GM19467 (cell line): ENCODE measurements around the gene HMCN2.

ENCODE experiments used
- ATAC-seq: cut with Tn5 transposase; IDR thresholded peaks from one replicate; pipeline ENCODE4 v1.9.1; 2021; ENCODE audit warnings: mild to moderate bottlenecking, moderate library complexity; ENCODE audit not compliant: unreplicated experiment

The HMCN2 gene

DNA sequence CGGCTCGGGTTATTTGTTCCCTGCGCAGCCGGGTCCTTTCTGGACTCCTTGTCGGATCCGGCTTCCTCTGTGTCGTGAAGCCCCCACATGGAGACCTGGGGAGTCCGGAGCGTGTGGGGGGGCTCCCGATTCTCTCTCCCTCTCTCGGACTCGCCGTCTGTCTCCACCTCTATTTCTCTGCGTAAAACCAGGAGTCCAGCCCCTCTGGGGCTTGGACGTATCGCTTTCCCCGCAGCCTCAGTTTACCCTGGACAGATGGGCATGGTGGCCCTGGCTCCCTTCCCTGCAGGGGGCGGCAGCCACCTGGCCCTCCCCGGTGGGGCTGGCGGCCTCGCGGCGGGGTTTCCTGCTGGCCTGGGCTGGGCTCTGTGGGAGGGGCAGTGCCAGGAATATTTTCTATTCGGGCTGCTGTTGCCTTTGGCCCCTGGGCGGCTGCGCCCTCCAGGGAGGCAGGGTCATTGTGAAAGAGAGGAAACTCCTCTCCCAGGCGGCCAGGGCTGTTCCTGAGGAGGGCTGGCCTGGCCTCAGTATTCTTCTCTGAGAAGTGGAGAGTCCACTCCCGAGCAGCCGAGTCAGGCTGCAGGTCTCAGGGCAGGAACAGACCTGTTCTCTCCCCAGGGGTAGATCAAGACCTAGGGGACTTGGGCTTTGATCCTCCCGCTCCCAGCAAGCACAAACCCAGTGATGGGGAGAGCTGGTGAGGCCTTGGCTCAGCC is 179.9 kb downstream of the HMCN2 start:
- no peak for ATAC-seq

GRCh38 chr9:130446101-130446861 is 180.7 kb downstream of the HMCN2 start:
- no peak for ATAC-seq

DNA sequence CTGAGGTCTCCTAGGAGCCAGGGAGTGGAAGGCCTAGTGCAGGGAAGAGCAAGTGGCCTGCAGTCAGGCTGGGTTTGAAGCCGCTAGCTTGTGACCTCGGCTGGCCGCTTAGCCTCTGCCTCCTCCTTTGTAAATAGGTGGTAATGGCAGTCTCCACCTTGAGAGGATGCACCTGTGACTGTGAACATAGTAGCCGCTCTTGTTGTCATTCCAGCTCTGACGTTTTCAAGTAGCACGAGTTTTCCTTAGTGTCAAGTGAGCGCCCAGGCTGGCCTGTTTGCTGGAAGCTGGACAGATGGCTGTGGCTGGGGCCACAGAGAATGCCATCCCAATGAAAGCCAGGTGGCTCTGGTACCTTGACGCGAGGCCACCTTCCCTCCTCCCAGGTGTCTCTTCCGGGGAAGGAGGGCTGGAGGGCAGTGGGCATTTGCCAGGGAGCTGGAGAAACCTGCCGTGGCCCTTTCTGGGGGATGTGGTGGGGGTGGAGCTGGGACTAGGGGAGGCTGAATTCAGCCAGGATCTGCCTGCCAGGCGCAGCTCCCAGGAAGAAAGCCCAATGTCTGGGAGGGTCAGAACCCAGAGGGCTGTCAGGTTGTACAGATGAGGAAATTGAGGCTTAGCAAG is 181.7 kb downstream of the HMCN2 start:
- no peak for ATAC-seq

GRCh38 chr9:130448035-130448624 is 182.6 kb downstream of the HMCN2 start:
- no peak for ATAC-seq

DNA sequence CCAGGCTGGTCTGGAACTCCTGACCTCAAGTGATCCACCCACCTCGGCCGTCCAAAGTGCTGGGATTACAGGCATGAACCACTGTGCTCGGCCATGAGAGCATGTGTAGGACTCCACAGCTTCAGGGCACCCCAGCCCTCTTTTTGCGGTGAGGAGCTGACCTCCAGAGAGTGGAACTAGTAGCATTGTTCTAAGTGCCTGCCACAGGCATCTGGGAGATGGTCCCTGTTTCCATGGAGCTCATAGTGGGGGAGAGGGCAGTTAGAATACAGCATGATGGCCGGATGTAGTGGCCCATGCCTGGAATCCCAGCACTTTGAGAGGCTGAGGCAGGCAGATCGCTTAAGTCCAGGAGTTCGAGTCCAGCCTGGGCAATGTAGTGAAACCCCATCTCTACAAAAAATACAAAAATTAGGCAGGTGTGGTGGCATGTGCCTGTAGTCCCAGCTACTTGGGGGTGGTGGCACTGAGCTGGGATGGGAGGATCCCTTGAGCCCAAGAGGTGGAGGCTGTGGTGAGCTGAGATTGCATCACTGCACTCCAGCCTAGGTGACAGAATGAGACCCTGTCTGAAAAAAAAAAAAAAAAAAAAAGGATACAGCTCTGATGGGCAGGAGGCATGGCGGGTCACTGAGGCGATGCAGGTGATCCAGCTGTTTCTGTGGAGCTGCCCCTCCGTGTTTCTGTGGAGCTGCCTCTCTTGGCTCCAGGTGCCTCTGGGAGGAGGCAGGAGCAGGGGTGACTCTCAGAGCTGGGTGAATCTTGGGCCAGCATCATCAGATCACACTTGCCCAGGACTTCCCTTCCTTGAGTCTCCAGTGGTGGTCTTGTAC is 183.4 kb downstream of the HMCN2 start:
- ATAC-seq: no peak

DNA sequence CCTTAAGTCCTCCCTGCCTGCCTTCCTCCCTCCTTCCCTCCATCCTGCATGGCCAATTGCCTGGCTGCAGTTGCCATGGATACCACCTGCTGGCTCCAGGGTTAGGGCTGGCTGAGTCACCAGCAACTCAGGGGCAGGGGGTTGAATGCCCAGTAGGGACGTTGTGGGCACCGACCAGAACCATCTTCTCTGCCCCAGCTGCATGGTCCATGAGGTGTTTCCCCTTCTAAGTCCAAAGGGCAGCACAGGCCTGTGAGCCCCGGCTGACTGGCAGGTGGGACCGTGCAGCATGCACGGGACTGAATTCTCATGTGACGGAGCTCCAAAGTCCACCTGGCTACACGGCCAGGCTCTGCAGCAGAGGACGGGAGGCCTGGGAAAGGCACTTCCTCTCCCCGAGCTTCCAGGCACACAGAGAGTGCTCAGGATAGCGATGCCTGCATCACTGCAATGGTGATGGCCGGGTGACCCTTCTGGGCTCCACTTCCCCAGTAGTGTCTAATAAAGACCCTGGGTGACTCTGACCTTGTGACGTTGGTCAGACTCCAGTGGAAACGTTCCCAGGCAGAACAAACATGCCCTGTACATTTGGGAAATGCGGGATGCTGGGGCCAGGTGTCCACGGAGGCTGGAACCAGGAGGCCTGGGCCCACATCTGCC is 184.9 kb downstream of the HMCN2 start:
- ATAC-seq: no peak

DNA sequence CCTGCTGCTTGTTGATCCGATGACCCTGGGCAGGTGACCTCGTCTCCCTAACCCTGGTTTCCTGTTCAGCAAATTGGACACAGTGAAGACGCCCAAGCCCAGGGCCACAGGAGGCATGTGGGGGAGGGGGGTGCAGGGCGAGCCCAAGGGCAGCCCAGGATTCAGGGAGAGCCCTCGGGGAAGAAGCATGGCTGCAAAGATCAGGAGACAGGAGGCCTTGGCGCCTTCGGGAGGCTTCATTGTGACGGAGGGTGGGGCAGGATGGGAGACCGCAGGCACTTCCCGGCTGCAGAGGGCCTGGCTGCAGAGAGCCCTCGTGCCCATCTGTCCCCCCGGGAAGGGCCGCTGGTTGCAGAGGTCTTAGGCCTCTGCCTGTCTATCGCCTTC is 185.4 kb downstream of the HMCN2 start:
- no peak for ATAC-seq

DNA sequence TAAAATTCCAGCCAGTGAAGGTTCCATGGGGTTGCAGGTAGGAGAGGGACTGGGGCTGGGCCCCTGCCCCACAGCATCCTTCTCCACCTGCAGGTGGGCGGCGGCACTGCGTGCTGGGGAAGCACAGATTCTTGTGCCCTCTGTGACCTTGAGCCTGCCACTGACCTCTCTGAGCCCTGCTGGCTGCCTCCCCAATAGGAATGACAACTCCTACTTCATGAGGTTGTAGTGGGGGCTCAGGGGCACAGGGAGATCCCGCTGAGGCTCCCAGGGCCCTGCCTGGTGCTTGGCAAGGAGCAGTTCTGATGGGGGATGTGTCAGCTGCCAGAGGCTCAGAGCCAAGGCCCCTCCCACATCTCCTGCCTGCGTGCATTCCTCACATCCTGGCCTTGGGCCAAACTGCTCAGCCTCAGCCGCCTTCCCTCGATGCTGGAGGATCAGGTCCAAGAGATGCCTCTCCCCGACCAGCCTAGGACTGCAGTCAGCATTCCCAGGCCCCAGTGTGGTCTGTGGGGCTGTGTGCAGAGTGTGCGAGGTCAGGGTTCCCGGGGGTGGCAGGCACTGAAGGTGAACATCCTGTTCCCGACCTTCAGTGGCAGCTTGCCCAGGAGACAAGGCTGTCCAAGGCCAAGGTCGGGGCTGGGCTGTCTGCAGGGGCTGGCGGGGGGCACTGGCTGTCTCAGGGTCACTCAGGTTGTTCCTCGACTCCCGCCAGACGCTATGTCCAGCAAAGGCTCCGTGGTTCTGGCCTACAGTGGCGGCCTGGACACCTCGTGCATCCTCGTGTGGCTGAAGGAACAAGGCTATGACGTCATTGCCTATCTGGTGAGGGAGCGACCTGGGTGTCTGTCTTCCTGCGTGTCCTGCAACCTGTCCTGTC is 186.2 kb downstream of the HMCN2 start:
- ATAC-seq: no peak

DNA sequence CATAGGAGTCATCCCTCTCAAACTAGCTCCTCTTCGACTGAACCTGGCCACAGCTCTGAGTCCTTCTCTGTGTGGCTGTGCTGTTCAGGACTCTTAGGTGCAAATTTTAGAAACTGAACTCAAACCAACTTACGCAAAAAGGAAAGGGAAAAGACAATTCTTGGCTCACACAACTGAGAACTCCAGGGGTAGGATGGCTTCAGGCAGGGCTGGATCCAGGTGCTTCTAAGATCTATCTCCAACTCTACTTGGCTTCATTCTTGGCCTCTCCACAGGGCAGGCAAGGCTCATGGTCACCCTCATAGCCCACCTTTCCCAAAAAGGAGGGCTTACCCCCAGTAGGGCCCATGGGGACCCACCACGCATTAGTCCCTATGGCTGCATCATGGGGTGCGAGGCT is 187.3 kb downstream of the HMCN2 start:
- no peak for ATAC-seq

DNA sequence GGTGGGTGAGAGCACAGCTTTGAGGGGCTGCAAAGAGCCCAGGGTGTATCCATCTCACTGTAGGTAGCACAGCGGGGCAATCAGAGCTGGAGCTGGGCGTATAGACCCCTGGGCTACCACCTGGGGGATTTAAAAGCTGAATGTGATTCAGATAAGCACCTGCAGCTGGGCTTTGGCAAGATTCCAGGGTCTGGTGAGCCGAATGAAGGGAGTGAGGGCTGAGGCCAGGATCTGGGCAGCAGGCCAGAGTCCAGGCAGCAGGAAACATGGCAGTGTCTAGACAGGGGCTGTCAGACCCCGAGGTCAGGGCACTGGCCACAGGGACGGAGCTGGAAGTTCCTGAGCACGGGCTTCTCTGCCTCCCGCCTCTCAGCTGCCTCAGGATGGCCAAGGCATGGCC is 187.9 kb downstream of the HMCN2 start:
- ATAC-seq: no peak

GRCh38 chr9:130454096-130454811 is 188.7 kb downstream of the HMCN2 start:
- ATAC-seq: no peak

DNA sequence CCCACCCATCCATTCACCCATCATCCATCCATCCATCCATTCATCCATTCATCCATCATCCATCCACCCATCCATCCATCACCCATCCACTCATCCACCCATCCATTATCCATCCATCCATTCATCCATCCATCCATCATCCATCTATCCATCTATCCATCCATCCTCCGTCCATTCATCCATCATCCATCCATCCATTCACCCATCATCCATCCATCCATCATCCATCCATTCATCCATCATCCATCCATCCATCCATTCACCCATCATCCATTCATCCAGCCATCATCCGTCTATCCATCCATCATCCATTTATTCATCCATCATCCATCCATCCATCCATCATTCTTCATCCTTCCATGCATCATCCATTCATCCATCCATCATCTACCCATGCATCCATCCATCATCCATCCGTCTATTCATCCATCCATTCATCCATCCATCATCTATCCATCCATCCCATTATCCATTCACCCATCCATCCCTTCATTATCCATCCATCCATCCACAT is 189.3 kb downstream of the HMCN2 start:
- no peak for ATAC-seq

DNA sequence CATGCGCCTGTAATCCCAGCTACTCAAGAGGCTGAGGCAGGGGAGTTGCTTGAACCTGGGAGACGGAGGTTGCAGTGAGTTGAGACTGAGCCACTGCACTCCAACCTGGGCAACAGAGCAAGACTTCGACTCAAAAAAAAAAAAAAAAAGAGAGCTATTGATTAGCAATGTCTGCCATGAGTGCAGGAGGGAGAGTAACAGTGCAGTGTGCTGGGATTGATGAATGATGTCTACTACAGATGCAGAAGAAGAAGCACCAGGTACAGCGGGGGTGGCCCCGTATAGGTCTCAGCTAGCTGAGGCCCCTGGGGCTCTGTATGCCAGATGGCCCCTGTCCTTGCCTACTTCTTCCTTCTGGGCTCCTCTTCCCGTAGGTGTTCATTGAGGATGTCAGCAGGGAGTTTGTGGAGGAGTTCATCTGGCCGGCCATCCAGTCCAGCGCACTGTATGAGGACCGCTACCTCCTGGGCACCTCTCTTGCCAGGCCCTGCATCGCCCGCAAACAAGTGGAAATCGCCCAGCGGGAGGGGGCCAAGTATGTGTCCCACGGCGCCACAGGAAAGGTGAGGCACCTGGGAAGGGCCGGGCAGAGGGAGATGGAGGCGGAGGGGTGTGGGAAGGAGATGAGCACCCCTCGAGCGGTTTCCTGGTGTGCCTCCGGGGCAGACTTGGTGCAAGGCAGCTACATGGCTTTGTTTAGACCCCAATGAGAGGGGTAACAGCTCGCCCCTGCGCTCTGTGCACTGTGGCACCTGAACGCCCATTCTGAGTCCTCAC is 192.7 kb downstream of the HMCN2 start:
- no peak for ATAC-seq

- no peak for ATAC-seq
Measured at GRCh38 chr9:130458804-130459067, 193.2 kb downstream of the HMCN2 start.

- ATAC-seq: no peak
Measured at GRCh38 chr9:130459151-130459550, 193.6 kb downstream of the HMCN2 start.

GRCh38 chr9:130459941-130460669 is 194.5 kb downstream of the HMCN2 start:
- no peak for ATAC-seq

GRCh38 chr9:130461218-130461630 is 195.7 kb downstream of the HMCN2 start:
- ATAC-seq: no peak
